Activated CD8-positive, alpha-beta memory T cell treated with anti-CD3 and anti-CD28 coated beads, Interleukin-2, amount 10 ng/mL, durations not matched to agents 7 days and 5 days (primary cell): ENCODE measurements around the gene FAM171A1. TPM values are rescaled to one million over a fixed set of nuclear protein-coding genes. Genes with fewer than 3 reads are reported as not detected.
"Not testable (repeated sequence)": the region's sequence is repeated elsewhere in the genome, so short reads cannot be mapped to it uniquely, and the experiment has no call there.

Source experiments
- ATAC-seq: fragments of 150-1000 bp; cut with Tn5 transposase; one replicate; pipeline ENCODE4 v1.10.0; 2021; ENCODE audit warnings: moderate library complexity
- CTCF ChIA-PET: fragments of 350-600 bp; sonication (Branson Sonifier 250); formaldehyde crosslinking; loops from one replicate; lab custom pipeline; 2021; ENCODE audit warnings: antibody characterized with exemption; lab: Charles Lee
- DNase-seq: peaks from one replicate; pipeline ENCODE4 v3.0.0-alpha.2; 2020
- H3K27ac Mint-ChIP-seq: one replicate; pipeline ENCODE4 v1.8.0; 2021; ENCODE audit warnings: mild to moderate bottlenecking, mixed read lengths
- H3K27me3 Mint-ChIP-seq: one replicate; pipeline ENCODE4 v1.8.0; 2021; ENCODE audit warnings: mixed read lengths
- H3K36me3 Mint-ChIP-seq: one replicate; pipeline ENCODE4 v1.8.0; 2021; ENCODE audit warnings: mild to moderate bottlenecking, mixed read lengths
- H3K4me1 Mint-ChIP-seq: one replicate; pipeline ENCODE4 v1.8.0; 2021; ENCODE audit warnings: mixed read lengths
- H3K4me3 Mint-ChIP-seq: one replicate; pipeline ENCODE4 v1.8.0; 2021; ENCODE audit warnings: mild to moderate bottlenecking, moderate library complexity, mixed read lengths
- H3K9me3 Mint-ChIP-seq: one replicate; pipeline ENCODE4 v1.8.0; 2022; ENCODE audit warnings: low read depth, mixed read lengths
- total RNA-seq, 2 experiments: library from RNA; stranded (reverse); gene quantifications; one replicate each; pipeline ENCODE4 v1.2.3, GENCODE V29; 2021

The FAM171A1 gene
- total RNA-seq, 2 experiments from 2014 or later = 0.68 to 2.9 TPM

GRCh38 chr10:15315286-15315685 is 55.8 kb downstream of the FAM171A1 start:
- Mint-ChIP-seq H3K9me3 (no peaks in the 10 kb centered on the region), H3K36me3 (no peaks in the 10 kb centered on the region), H3K4me3 (no peak overlapping the region), H3K27me3 (peaks cover under 1% of the 10 kb centered on the region), H3K4me1 (no peaks in the 10 kb centered on the region), H3K27ac (no peak overlapping the region)
- no peak for DNase-seq
- ATAC-seq = no peak
- CTCF ChIA-PET = no interaction called here

- Mint-ChIP-seq H3K36me3 (no peaks in the 10 kb centered on the region), H3K4me1 (no peaks in the 10 kb centered on the region), H3K27ac (no peak overlapping the region), H3K4me3 (no peak overlapping the region), H3K27me3 (peaks cover 2% of the 10 kb centered on the region), H3K9me3 (no peaks in the 10 kb centered on the region)
- DNase-seq (no peak), ATAC-seq (no peak)
- CTCF ChIA-PET = no interaction called here
Observed at GRCh38 chr10:15314482-15315045, 56.5 kb downstream of the FAM171A1 start.

- Mint-ChIP-seq H3K36me3 (no peaks in the 10 kb centered on the region), H3K27ac (no peak overlapping the region), H3K27me3 (peaks cover 2% of the 10 kb centered on the region), H3K4me3 (no peak overlapping the region), H3K9me3 (no peaks in the 10 kb centered on the region), H3K4me1 (no peaks in the 10 kb centered on the region)
- CTCF ChIA-PET = no interaction called here
- DNase-seq = no peak
- ATAC-seq = no peak
Observed at GRCh38 chr10:15313843-15314242, 57.2 kb downstream of the FAM171A1 start.

GRCh38 chr10:15313047-15313446 is 58.0 kb downstream of the FAM171A1 start:
- no peaks in the 10 kb centered on the region for H3K36me3 Mint-ChIP-seq

GRCh38 chr10:15311569-15312280 is 59.4 kb downstream of the FAM171A1 start:
- H3K4me3 Mint-ChIP-seq = no peak overlapping the region
- ATAC-seq (no peak), DNase-seq (no peak)
- H3K27me3 Mint-ChIP-seq = peaks cover 2% of the 10 kb centered on the region
- H3K9me3 Mint-ChIP-seq = no peaks in the 10 kb centered on the region
- H3K36me3 Mint-ChIP-seq = no peaks in the 10 kb centered on the region
- no peaks in the 10 kb centered on the region for H3K4me1 Mint-ChIP-seq
- CTCF ChIA-PET = interaction anchor here (0.7 to 1.0 kb wide), 2 partner anchors 12 to 14 kb away, joined by 3 read pairs; no protein-coding TSS in a partner anchor
- H3K27ac Mint-ChIP-seq = no peak overlapping the region

More at GRCh38 chr10:15313047-15313446, 58.0 kb downstream of the FAM171A1 start:
- H3K27ac Mint-ChIP-seq = no peak overlapping the region
- H3K4me3 Mint-ChIP-seq = no peak overlapping the region
- no peak for DNase-seq
- peaks cover 2% of the 10 kb centered on the region for H3K27me3 Mint-ChIP-seq
- CTCF ChIA-PET = no interaction called here
- H3K9me3 Mint-ChIP-seq = no peaks in the 10 kb centered on the region
- no peaks in the 10 kb centered on the region for H3K4me1 Mint-ChIP-seq
- ATAC-seq = no peak

- H3K27me3 Mint-ChIP-seq = peaks cover 2% of the 10 kb centered on the region
- H3K36me3 Mint-ChIP-seq = no peaks in the 10 kb centered on the region
- DNase-seq = no peak
- no peak overlapping the region for H3K27ac Mint-ChIP-seq
- ATAC-seq = no peak
- no peaks in the 10 kb centered on the region for H3K4me1 Mint-ChIP-seq
- H3K4me3 Mint-ChIP-seq = no peak overlapping the region
- CTCF ChIA-PET = interaction anchor here (1.0 kb wide), 1 partner anchor 12 kb away, joined by 3 read pairs; no protein-coding TSS in a partner anchor
- H3K9me3 Mint-ChIP-seq = no peaks in the 10 kb centered on the region
Observed at GRCh38 chr10:15310776-15311568, 60.1 kb downstream of the FAM171A1 start.

- Mint-ChIP-seq H3K27me3 (peaks cover 6% of the 10 kb centered on the region), H3K36me3 (no peaks in the 10 kb centered on the region), H3K4me3 (no peak overlapping the region), H3K9me3 (no peaks in the 10 kb centered on the region), H3K4me1 (no peaks in the 10 kb centered on the region), H3K27ac (no peak overlapping the region)
- ATAC-seq (no peak), DNase-seq (no peak)
- CTCF ChIA-PET = no interaction called here
Observed at GRCh38 chr10:15309221-15309620, 61.9 kb downstream of the FAM171A1 start.

GRCh38 chr10:15306735-15307280 is 64.3 kb downstream of the FAM171A1 start:
- no peaks in the 10 kb centered on the region for H3K9me3 Mint-ChIP-seq
- peaks cover 8% of the 10 kb centered on the region for H3K27me3 Mint-ChIP-seq
- CTCF ChIA-PET = no interaction called here
- H3K4me1 Mint-ChIP-seq = no peaks in the 10 kb centered on the region
- no peak overlapping the region for H3K27ac Mint-ChIP-seq
- ATAC-seq (no peak), DNase-seq (no peak)
- H3K4me3 Mint-ChIP-seq = no peak overlapping the region
- no peaks in the 10 kb centered on the region for H3K36me3 Mint-ChIP-seq

GRCh38 chr10:15305634-15306033 is 65.5 kb downstream of the FAM171A1 start:
- Mint-ChIP-seq H3K27ac (no peak overlapping the region), H3K4me3 (no peak overlapping the region), H3K27me3 (peaks cover 11% of the 10 kb centered on the region), H3K9me3 (no peaks in the 10 kb centered on the region), H3K36me3 (no peaks in the 10 kb centered on the region), H3K4me1 (no peaks in the 10 kb centered on the region)
- no peak for DNase-seq
- ATAC-seq = no peak
- CTCF ChIA-PET = no interaction called here

- no peak overlapping the region for H3K4me3 Mint-ChIP-seq
Observed at GRCh38 chr10:15305161-15305560, 65.9 kb downstream of the FAM171A1 start.

GRCh38 chr10:15302188-15302956 is 68.7 kb downstream of the FAM171A1 start:
- H3K4me1 Mint-ChIP-seq, H3K27ac Mint-ChIP-seq, H3K4me3 Mint-ChIP-seq, DNase-seq, H3K36me3 Mint-ChIP-seq, ATAC-seq, H3K9me3 Mint-ChIP-seq: not testable (repeated sequence)
- CTCF ChIA-PET = interaction anchor here (1.1 kb wide), 1 partner anchor 161 kb away, joined by 3 read pairs; no protein-coding TSS in a partner anchor
- H3K27me3 Mint-ChIP-seq = peaks cover 13% of the 10 kb centered on the region

More at GRCh38 chr10:15305161-15305560, 65.9 kb downstream of the FAM171A1 start:
- Mint-ChIP-seq H3K36me3 (no peaks in the 10 kb centered on the region), H3K27ac (no peak overlapping the region), H3K27me3 (peaks cover 10% of the 10 kb centered on the region), H3K9me3 (no peaks in the 10 kb centered on the region), H3K4me1 (no peaks in the 10 kb centered on the region)
- CTCF ChIA-PET = no interaction called here
- DNase-seq = no peak
- no peak for ATAC-seq

- CTCF ChIA-PET = no interaction called here
- DNase-seq (no peak), ATAC-seq (no peak)
- peaks cover 15% of the 10 kb centered on the region for H3K27me3 Mint-ChIP-seq
- no peak overlapping the region for H3K4me3 Mint-ChIP-seq
- H3K27ac Mint-ChIP-seq = no peak overlapping the region
- H3K4me1 Mint-ChIP-seq = no peaks in the 10 kb centered on the region
- H3K36me3 Mint-ChIP-seq = no peaks in the 10 kb centered on the region
- H3K9me3 Mint-ChIP-seq = no peaks in the 10 kb centered on the region
Observed at GRCh38 chr10:15300697-15301096, 70.4 kb downstream of the FAM171A1 start.

- Mint-ChIP-seq H3K27me3 (peaks cover 21% of the 10 kb centered on the region), H3K4me1 (no peaks in the 10 kb centered on the region), H3K4me3 (no peak overlapping the region), H3K36me3 (no peaks in the 10 kb centered on the region), H3K27ac (no peak overlapping the region), H3K9me3 (no peaks in the 10 kb centered on the region)
- CTCF ChIA-PET = no interaction called here
- DNase-seq (no peak), ATAC-seq (no peak)
Observed at GRCh38 chr10:15300145-15300544, 70.9 kb downstream of the FAM171A1 start.
